ENCODE measurements around the gene SGK2.

SGK2 gene

GRCh38 chr20:43631598-43631997 is 72.8 kb downstream of the SGK2 start:
- no peaks in the 10 kb centered on the region for H4K20me1 ChIP-seq (ENCODE audit: insufficient read depth)
- no peak overlapping the region for H3K4me2 ChIP-seq
- H3K79me2 ChIP-seq (ENCODE audit: insufficient read depth, low read depth) = no peaks in the 10 kb centered on the region
- no peak overlapping the region for H2AFZ ChIP-seq (ENCODE audit: low read depth)
- no peaks in the 10 kb centered on the region for H3K27me3 ChIP-seq (ENCODE audit: insufficient read depth, low read depth)
- H3K36me3 ChIP-seq (ENCODE audit: insufficient read depth) = no peaks in the 10 kb centered on the region
- no peak for TF ChIP-seq CTCF (conservative IDR thresholded peaks at IDR 0.05; ENCODE audit: low read depth, low read length)
- H3K4me1 ChIP-seq (ENCODE audit: low read depth, poor library complexity, severe bottlenecking) = peaks cover 6% of the 10 kb centered on the region
- H3K27ac ChIP-seq = no peak overlapping the region
- no peak overlapping the region for H3K4me3 ChIP-seq (IDR thresholded peaks at IDR 0.05; ENCODE audit: insufficient read depth, low read depth, low read length)
- H3K9ac ChIP-seq = no peak overlapping the region
